Left ventricle myocardium inferior (tissue), 1 donor: ENCODE measurements around the gene TCERG1L. TPM values are rescaled to one million over a fixed set of nuclear protein-coding genes. Genes with fewer than 3 reads are reported as not detected.

Source experiments
- DNase-seq: peaks from one replicate; pipeline ENCODE4 v3.0.0-alpha.2; 2020
- H3K27ac ChIP-seq: fragments of 200-600 bp; replicated peaks from 2 replicates; pipeline ENCODE4 v1.8.0; 2021
- H3K27me3 ChIP-seq: fragments of 200-600 bp; 2 replicates; pipeline ENCODE4 v1.8.0; 2021; ENCODE audit warnings: low read depth
- H3K36me3 ChIP-seq: fragments of 200-600 bp; 2 replicates; pipeline ENCODE4 v1.8.0; 2021
- H3K4me1 ChIP-seq: fragments of 200-600 bp; 2 replicates; pipeline ENCODE4 v1.8.0; 2021
- H3K4me3 ChIP-seq: fragments of 200-600 bp; 2 replicates; pipeline ENCODE4 v1.8.0; 2021; ENCODE audit warnings: mild to moderate bottlenecking, moderate library complexity
- H3K9me3 ChIP-seq: fragments of 200-600 bp; replicated peaks from 2 replicates; pipeline ENCODE4 v1.8.0; 2021
- CTCF ChIP-seq: fragments of 200-600 bp; IDR thresholded peaks from 2 replicates; pipeline ENCODE4 v1.8.0; 2021; ENCODE audit warnings: antibody characterized with exemption, mild to moderate bottlenecking, borderline replicate concordance
- intact Hi-C: fragments of 100-400 bp; cut with micrococcal nuclease; formaldehyde crosslinking; loops from one replicate; pipeline ENCODE4 v1.11.0; 2022
- long read RNA-seq: library from polyadenylated mRNA; unstranded; transcript quantifications from one replicate; pipeline ENCODE4 v2.0.0, GENCODE V29; 2021
- total RNA-seq: library from RNA; stranded (reverse); fragmentation: NEBNext Ultra II Directional; extraction: Animal tissue kit (Norgen Biotek cat#: 25700); gene quantifications from one replicate; pipeline ENCODE4 v1.2.1, GENCODE V29; 2021
- donor health status: DM: no; HTN: yes; CAD: no; lungs with severe emphysema.

TCERG1L gene
- not detected for total RNA-seq
- long read RNA-seq = 0 reads

GRCh38 chr10:131311661-131312477 is at the start of gene TCERG1L:
Gene TCERG1L (minus strand): TSS chr10:131311721. CDS start chr10:131311635, 86 bp downstream.
- DNase-seq = no peak
- no peak for TF ChIP-seq CTCF

GRCh38 chr10:131358741-131359442 is 47.4 kb upstream of the TCERG1L start:
- peaks cover 4% of the 10 kb centered on the region for H3K9me3 ChIP-seq
- intact Hi-C loops = no loop called here
- DNase-seq = no peak
- no peak overlapping the region for H3K27ac ChIP-seq
- H3K4me1 ChIP-seq = no peaks in the 10 kb centered on the region
- TF ChIP-seq CTCF = no peak
- H3K36me3 ChIP-seq = no peaks in the 10 kb centered on the region
- H3K27me3 ChIP-seq = peaks cover 51% of the 10 kb centered on the region
- H3K4me3 ChIP-seq = no peak overlapping the region

More at GRCh38 chr10:131311661-131312477, at the start of gene TCERG1L:
- no peaks in the 10 kb centered on the region for H3K36me3 ChIP-seq
- no peak within 1 kb of the TSS for H3K27ac ChIP-seq
- peaks cover 14% of the 10 kb centered on the region for H3K4me1 ChIP-seq
- H3K27me3 ChIP-seq = peaks cover 99% of the 10 kb centered on the region
- peak within 1 kb of the TSS; percentile 25 for H3K4me3 ChIP-seq
- intact Hi-C loops = no loop called here
- H3K9me3 ChIP-seq = no peaks in the 10 kb centered on the region

- H3K27ac ChIP-seq = no peak overlapping the region
- H3K9me3 ChIP-seq = peaks cover 4% of the 10 kb centered on the region
- H3K4me1 ChIP-seq = no peaks in the 10 kb centered on the region
- no peaks in the 10 kb centered on the region for H3K36me3 ChIP-seq
- no peak for TF ChIP-seq CTCF
- intact Hi-C loops = no loop called here
- H3K4me3 ChIP-seq = no peak overlapping the region
- no peak for DNase-seq
- H3K27me3 ChIP-seq = peaks cover 46% of the 10 kb centered on the region
Measured at GRCh38 chr10:131356442-131356841, 44.9 kb upstream of the TCERG1L start.

GRCh38 chr10:131355881-131356280 is 44.4 kb upstream of the TCERG1L start:
- no peak overlapping the region for H3K4me3 ChIP-seq
- no peaks in the 10 kb centered on the region for H3K4me1 ChIP-seq
- no peaks in the 10 kb centered on the region for H3K36me3 ChIP-seq
- H3K27ac ChIP-seq = no peak overlapping the region
- intact Hi-C loops = no loop called here
- H3K9me3 ChIP-seq = peaks cover 4% of the 10 kb centered on the region
- DNase-seq = no peak
- TF ChIP-seq CTCF = no peak
- peaks cover 52% of the 10 kb centered on the region for H3K27me3 ChIP-seq

GRCh38 chr10:131355056-131355455 is 43.5 kb upstream of the TCERG1L start:
- Histone ChIP-seq H3K27ac (no peak overlapping the region), H3K4me3 (no peak overlapping the region), H3K4me1 (no peaks in the 10 kb centered on the region), H3K27me3 (peaks cover 50% of the 10 kb centered on the region), H3K36me3 (no peaks in the 10 kb centered on the region), H3K9me3 (peaks cover 4% of the 10 kb centered on the region)
- intact Hi-C loops = no loop called here
- no peak for DNase-seq
- no peak for TF ChIP-seq CTCF
